Osteoblast (primary cell): ENCODE data around the gene TRIO. TPM values are rescaled to one million over a fixed set of nuclear protein-coding genes. Genes with fewer than 3 reads are reported as not detected.

Source experiments
- DNase-seq: peaks from one replicate; pipeline ENCODE4 v3.0.0; 2011; ENCODE audit warnings: low spot score, mixed read lengths; ENCODE audit not compliant: insufficient read length; ENCODE audit errors: missing footprints
- H2AFZ ChIP-seq: 2 replicates; pipeline ENCODE4 v1.6.0; 2011; ENCODE audit warnings: mild to moderate bottlenecking, low read length
- H3K27ac ChIP-seq: 2 replicates; pipeline ENCODE4 v1.5.1; 2011; ENCODE audit warnings: mild to moderate bottlenecking, low read depth, low read length, moderate library complexity
- H3K27me3 ChIP-seq: 2 replicates; pipeline ENCODE4 v1.6.0; 2012; ENCODE audit warnings: mild to moderate bottlenecking, control low read depth, inconsistent platforms, low read length, moderate library complexity; ENCODE audit not compliant: insufficient read depth
- H3K36me3 ChIP-seq: 2 replicates; pipeline ENCODE4 v1.5.1; 2011; ENCODE audit warnings: mild to moderate bottlenecking, low read length, control low read depth, moderate library complexity; ENCODE audit not compliant: insufficient read depth
- H3K4me1 ChIP-seq: 2 replicates; pipeline ENCODE4 v1.5.1; 2011; ENCODE audit warnings: mild to moderate bottlenecking, low read length, control low read depth, moderate library complexity; ENCODE audit not compliant: insufficient read depth
- H3K4me2 ChIP-seq: 2 replicates; pipeline ENCODE4 v1.6.0; 2011; ENCODE audit warnings: mild to moderate bottlenecking, low read length; ENCODE audit not compliant: insufficient read depth
- H3K4me3 ChIP-seq: fragments of 200-600 bp; sonication (generic); 3 replicates; pipeline ENCODE4 v1.5.1; 2012; ENCODE audit warnings: mild to moderate bottlenecking, low read length, inconsistent platforms; ENCODE audit not compliant: insufficient read depth
- H3K79me2 ChIP-seq: 2 replicates; pipeline ENCODE4 v1.6.0; 2012; ENCODE audit warnings: mild to moderate bottlenecking, low read length, control low read depth, inconsistent platforms; ENCODE audit not compliant: insufficient read depth
- H3K9me3 ChIP-seq: 2 replicates; pipeline ENCODE4 v1.5.1; 2011; ENCODE audit warnings: low read depth, low read length, control low read depth
- H4K20me1 ChIP-seq: 2 replicates; pipeline ENCODE4 v1.6.0; 2012; ENCODE audit warnings: mild to moderate bottlenecking, low read length, control low read depth; ENCODE audit not compliant: insufficient read depth
- CTCF ChIP-seq: IDR thresholded peaks from 2 replicates; pipeline ENCODE4 v1.5.1; 2011; ENCODE audit warnings: mild to moderate bottlenecking, low read depth, low read length, moderate library complexity; ENCODE audit errors: extremely low read depth
- total RNA-seq: library from RNA; depleted of rRNA; stranded (reverse); fragments of >200 nt; gene quantifications from 2 replicates; pipeline ENCODE4 v1.2.3, GENCODE V29; 2012

TRIO gene
- total RNA-seq, 1 donor, result 274 TPM

DNA sequence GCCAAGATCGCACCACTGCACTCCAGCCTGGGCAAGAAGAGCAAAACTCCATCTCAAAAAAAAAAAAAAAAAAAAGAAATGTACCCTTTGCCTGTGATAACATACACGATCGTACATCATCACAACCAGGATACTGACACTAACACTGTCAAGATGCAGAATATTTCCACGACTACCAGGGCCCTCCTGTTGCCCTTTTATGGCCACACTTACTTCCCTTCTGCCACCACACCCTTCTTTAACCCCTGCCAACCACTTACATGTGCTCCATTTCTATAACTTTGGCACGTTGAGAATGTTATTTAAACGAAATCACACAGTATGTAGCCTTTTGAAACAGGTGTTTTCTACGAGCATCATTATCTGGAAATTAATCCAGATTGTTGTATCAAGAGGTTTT lies 369.4 kb downstream of the TRIO start:
- Histone ChIP-seq H3K36me3 (peaks cover 23% of the 10 kb centered on the region), H3K27ac (no peak overlapping the region), H2AFZ (no peak overlapping the region), H3K79me2 (no peaks in the 10 kb centered on the region), H4K20me1 (peaks cover 19% of the 10 kb centered on the region), H3K4me3 (no peak overlapping the region), H3K9me3 (no peaks in the 10 kb centered on the region), H3K4me1 (no peaks in the 10 kb centered on the region), H3K27me3 (no peaks in the 10 kb centered on the region), H3K4me2 (no peak overlapping the region)
- no peak for TF ChIP-seq CTCF
- no peak for DNase-seq

- Histone ChIP-seq H3K27me3 (no peaks in the 10 kb centered on the region), H3K27ac (no peak overlapping the region), H4K20me1 (peaks cover 12% of the 10 kb centered on the region), H2AFZ (no peak overlapping the region), H3K4me3 (no peak overlapping the region), H3K9me3 (no peaks in the 10 kb centered on the region), H3K79me2 (no peaks in the 10 kb centered on the region), H3K4me1 (no peaks in the 10 kb centered on the region), H3K36me3 (peaks cover 16% of the 10 kb centered on the region), H3K4me2 (no peak overlapping the region)
- DNase-seq, result no peak
- TF ChIP-seq CTCF, result no peak
These were observed 370.1 kb downstream of the TRIO start for GRCh38 chr5:14513266-14513665.

DNA sequence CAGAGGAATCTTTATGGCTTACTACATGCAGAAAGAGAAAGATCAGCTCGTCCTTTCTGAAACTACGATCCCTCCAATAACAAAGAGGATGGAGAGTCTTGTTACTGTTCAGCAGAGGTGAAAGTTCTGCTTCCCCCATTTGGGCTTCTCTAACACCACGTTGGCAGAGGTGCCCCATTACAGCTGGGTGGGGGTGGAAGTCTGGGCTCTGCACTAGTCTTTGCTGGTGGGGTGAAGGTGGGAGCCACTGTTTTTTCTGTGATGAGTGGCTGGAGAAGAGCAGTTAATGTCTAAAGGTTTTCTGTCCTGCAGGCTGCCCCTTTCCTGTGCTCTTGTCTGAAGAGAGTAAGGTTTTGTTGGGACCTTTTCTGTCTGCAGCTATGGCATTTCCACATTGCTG lies 373.8 kb downstream of the TRIO start:
- H3K79me2 ChIP-seq, result no peaks in the 10 kb centered on the region
- DNase-seq, result no peak
- no peak for TF ChIP-seq CTCF
- no peaks in the 10 kb centered on the region for H4K20me1 ChIP-seq
- H3K4me1 ChIP-seq, result no peaks in the 10 kb centered on the region
- H3K4me2 ChIP-seq, result no peak overlapping the region
- no peak overlapping the region for H3K4me3 ChIP-seq
- H3K36me3 ChIP-seq, result no peaks in the 10 kb centered on the region
- H3K27ac ChIP-seq, result no peak overlapping the region
- H3K27me3 ChIP-seq, result no peaks in the 10 kb centered on the region
- no peak overlapping the region for H2AFZ ChIP-seq
- no peaks in the 10 kb centered on the region for H3K9me3 ChIP-seq

DNA sequence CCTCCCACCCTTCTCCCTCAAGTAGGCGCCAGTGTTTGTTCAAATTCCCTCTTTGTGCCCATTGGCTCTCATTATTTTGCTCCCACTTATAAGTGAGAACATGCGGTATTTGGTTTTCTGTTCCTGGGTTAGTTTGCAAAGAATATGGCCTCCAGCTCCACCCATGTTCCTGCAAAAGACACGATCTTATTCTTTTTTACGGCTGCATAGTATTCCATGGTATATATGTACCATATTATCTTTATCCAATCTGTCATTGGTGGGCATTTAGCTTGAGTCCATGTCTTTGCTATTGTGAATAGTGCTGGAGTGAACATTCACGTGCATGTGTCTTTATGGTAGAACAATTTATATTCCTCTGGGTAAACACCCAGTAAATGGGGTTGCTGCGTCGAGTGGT lies 375.5 kb downstream of the TRIO start:
- Histone ChIP-seq H3K4me3 (no peak overlapping the region), H3K4me2 (no peak overlapping the region), H3K9me3 (no peaks in the 10 kb centered on the region), H3K79me2 (no peaks in the 10 kb centered on the region), H3K36me3 (no peaks in the 10 kb centered on the region), H3K27ac (no peak overlapping the region), H4K20me1 (no peaks in the 10 kb centered on the region), H3K4me1 (no peaks in the 10 kb centered on the region), H2AFZ (no peak overlapping the region), H3K27me3 (no peaks in the 10 kb centered on the region)
- no peak for DNase-seq
- no peak for TF ChIP-seq CTCF
